ENCODE data around the gene UBXN11.

UBXN11 gene, protein sequence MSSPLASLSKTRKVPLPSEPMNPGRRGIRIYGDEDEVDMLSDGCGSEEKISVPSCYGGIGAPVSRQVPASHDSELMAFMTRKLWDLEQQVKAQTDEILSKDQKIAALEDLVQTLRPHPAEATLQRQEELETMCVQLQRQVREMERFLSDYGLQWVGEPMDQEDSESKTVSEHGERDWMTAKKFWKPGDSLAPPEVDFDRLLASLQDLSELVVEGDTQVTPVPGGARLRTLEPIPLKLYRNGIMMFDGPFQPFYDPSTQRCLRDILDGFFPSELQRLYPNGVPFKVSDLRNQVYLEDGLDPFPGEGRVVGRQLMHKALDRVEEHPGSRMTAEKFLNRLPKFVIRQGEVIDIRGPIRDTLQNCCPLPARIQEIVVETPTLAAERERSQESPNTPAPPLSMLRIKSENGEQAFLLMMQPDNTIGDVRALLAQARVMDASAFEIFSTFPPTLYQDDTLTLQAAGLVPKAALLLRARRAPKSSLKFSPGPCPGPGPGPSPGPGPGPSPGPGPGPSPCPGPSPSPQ

GRCh38 chr1:26306290-26307229 lies at the start of gene UBXN11:
Gene UBXN11 (minus strand): TSS chr1:26306636. CDS start chr1:26302883, 3,753 bp downstream.
- H3K9me3 ChIP-seq (ENCODE audit: insufficient read depth, low read length) = no peaks in the 10 kb centered on the region
- H3K27ac ChIP-seq (ENCODE audit: low read depth, low read length) = peak within 1 kb of the TSS; percentile 95
- H3K79me2 ChIP-seq (ENCODE audit: insufficient read depth, low read length) = peaks cover 23% of the 10 kb centered on the region
- no peaks in the 10 kb centered on the region for H3K27me3 ChIP-seq (ENCODE audit: low read length)
- peak within 1 kb of the TSS; percentile 83 for H3K4me3 ChIP-seq (ENCODE audit: insufficient read depth, low read length, poor library complexity, severe bottlenecking)
- H3K36me3 ChIP-seq (ENCODE audit: low read length) = no peaks in the 10 kb centered on the region
- H3K9me2 ChIP-seq (replicated peaks; ENCODE audit: insufficient read depth, low read length) = no peaks in the 10 kb centered on the region
- H3F3A ChIP-seq (ENCODE audit: insufficient read depth) = peaks cover 10% of the 10 kb centered on the region
- no peaks in the 10 kb centered on the region for H4K20me1 ChIP-seq (ENCODE audit: low read depth, low read length)
- peak within 1 kb of the TSS; percentile 97 for H3K4me2 ChIP-seq (ENCODE audit: low read depth, low read length, poor library complexity, severe bottlenecking)
- TF ChIP-seq, protein P1, sequence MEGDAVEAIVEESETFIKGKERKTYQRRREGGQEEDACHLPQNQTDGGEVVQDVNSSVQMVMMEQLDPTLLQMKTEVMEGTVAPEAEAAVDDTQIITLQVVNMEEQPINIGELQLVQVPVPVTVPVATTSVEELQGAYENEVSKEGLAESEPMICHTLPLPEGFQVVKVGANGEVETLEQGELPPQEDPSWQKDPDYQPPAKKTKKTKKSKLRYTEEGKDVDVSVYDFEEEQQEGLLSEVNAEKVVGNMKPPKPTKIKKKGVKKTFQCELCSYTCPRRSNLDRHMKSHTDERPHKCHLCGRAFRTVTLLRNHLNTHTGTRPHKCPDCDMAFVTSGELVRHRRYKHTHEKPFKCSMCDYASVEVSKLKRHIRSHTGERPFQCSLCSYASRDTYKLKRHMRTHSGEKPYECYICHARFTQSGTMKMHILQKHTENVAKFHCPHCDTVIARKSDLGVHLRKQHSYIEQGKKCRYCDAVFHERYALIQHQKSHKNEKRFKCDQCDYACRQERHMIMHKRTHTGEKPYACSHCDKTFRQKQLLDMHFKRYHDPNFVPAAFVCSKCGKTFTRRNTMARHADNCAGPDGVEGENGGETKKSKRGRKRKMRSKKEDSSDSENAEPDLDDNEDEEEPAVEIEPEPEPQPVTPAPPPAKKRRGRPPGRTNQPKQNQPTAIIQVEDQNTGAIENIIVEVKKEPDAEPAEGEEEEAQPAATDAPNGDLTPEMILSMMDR (IDR thresholded peaks at IDR 0.05; ENCODE audit: insufficient read depth, low read length, poor library complexity, severe bottlenecking) = no peak
- TF ChIP-seq EZH2phosphoT487 (conservative IDR thresholded peaks at IDR 0.05; ENCODE audit: low read length) = no peak
- peak within 1 kb of the TSS; percentile 60 for H2AFZ ChIP-seq (ENCODE audit: low read depth, low read length, severe bottlenecking)
- peak within 1 kb of the TSS; percentile 77 for H3K9ac ChIP-seq (ENCODE audit: low read length)

- Histone ChIP-seq H3K9me3 (ENCODE audit: insufficient read depth, low read length) (no peaks in the 10 kb centered on the region), H3K4me3 (ENCODE audit: insufficient read depth, low read length, poor library complexity, severe bottlenecking) (no peak overlapping the region), H4K20me1 (ENCODE audit: low read depth, low read length) (no peaks in the 10 kb centered on the region), H3K36me3 (ENCODE audit: low read length) (no peaks in the 10 kb centered on the region), H3K27me3 (ENCODE audit: low read length) (no peaks in the 10 kb centered on the region), H3F3A (ENCODE audit: insufficient read depth) (no peaks in the 10 kb centered on the region), H3K9ac (ENCODE audit: low read length) (no peak overlapping the region), H2AFZ (ENCODE audit: low read depth, low read length, severe bottlenecking) (no peak overlapping the region), H3K79me2 (ENCODE audit: insufficient read depth, low read length) (no peaks in the 10 kb centered on the region), H3K27ac (ENCODE audit: low read depth, low read length) (no peak overlapping the region), H3K4me2 (ENCODE audit: low read depth, low read length, poor library complexity, severe bottlenecking) (no peak overlapping the region), H3K9me2 (replicated peaks; ENCODE audit: insufficient read depth, low read length) (no peaks in the 10 kb centered on the region)
- TF ChIP-seq EZH2phosphoT487 (conservative IDR thresholded peaks at IDR 0.05; ENCODE audit: low read length) = no peak
- TF ChIP-seq, protein P1 (IDR thresholded peaks at IDR 0.05; ENCODE audit: insufficient read depth, low read length, poor library complexity, severe bottlenecking) = no peak
Measured at GRCh38 chr1:26356106-26356505, 49.7 kb upstream of the UBXN11 start.

DNA sequence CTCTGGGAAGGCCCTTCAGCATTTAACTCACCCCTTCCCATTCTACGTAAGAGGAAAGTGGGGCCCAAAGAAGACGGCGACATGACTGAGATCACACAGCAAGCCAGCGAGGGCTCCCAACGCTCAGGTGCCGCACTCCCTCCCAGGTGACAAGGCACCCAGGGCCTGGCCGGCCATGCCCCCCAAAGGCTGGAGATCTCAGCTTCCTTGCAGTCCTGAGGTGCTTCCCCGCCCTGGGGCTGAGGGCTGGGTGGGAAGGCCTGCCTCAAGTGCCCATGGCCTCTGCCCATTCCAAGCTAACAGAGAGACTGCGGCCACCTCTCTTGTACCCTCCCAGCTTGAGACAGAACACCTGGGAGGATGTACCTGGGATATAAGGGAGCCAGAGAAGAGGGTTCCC lies 48.5 kb upstream of the UBXN11 start:
- Histone ChIP-seq H3K9ac (ENCODE audit: low read length) (no peak overlapping the region), H2AFZ (ENCODE audit: low read depth, low read length, severe bottlenecking) (no peak overlapping the region), H3K36me3 (ENCODE audit: low read length) (no peaks in the 10 kb centered on the region), H3K4me3 (ENCODE audit: insufficient read depth, low read length, poor library complexity, severe bottlenecking) (no peak overlapping the region), H3K9me2 (replicated peaks; ENCODE audit: insufficient read depth, low read length) (no peaks in the 10 kb centered on the region), H3K27ac (ENCODE audit: low read depth, low read length) (no peak overlapping the region), H3K79me2 (ENCODE audit: insufficient read depth, low read length) (no peaks in the 10 kb centered on the region), H3K9me3 (ENCODE audit: insufficient read depth, low read length) (no peaks in the 10 kb centered on the region), H4K20me1 (ENCODE audit: low read depth, low read length) (no peaks in the 10 kb centered on the region), H3K4me2 (ENCODE audit: low read depth, low read length, poor library complexity, severe bottlenecking) (no peak overlapping the region), H3F3A (ENCODE audit: insufficient read depth) (no peaks in the 10 kb centered on the region), H3K27me3 (ENCODE audit: low read length) (no peaks in the 10 kb centered on the region)
- TF ChIP-seq, protein P1 (IDR thresholded peaks at IDR 0.05; ENCODE audit: insufficient read depth, low read length, poor library complexity, severe bottlenecking) = no peak
- TF ChIP-seq EZH2phosphoT487 (conservative IDR thresholded peaks at IDR 0.05; ENCODE audit: low read length) = no peak
